GM18499 (cell line): ENCODE data around the gene MLXIPL.
"Not testable (repeated sequence)": the region's sequence is repeated elsewhere in the genome, so short reads cannot be mapped to it uniquely, and the experiment has no call there.

Experiments used
- ATAC-seq: cut with Tn5 transposase; IDR thresholded peaks from one replicate; pipeline ENCODE4 v1.9.1; 2021; ENCODE audit warnings: moderate number of reproducible peaks; ENCODE audit not compliant: insufficient read depth, unreplicated experiment

The MLXIPL gene

GRCh38 chr7:73623798-73624668 is at the start of gene MLXIPL:
MLXIPL (minus strand) TSS chr7:73624522; CDS start chr7:73624492, 30 bp downstream.
- ATAC-seq = no peak

- no peak for ATAC-seq
Measured at GRCh38 chr7:73671857-73672445, 47.6 kb upstream of the MLXIPL start.

- no peak for ATAC-seq
Measured at GRCh38 chr7:73671322-73671661, 47.0 kb upstream of the MLXIPL start.

GRCh38 chr7:73669858-73670385 is 45.6 kb upstream of the MLXIPL start:
- no peak for ATAC-seq

- ATAC-seq = no peak
Measured at GRCh38 chr7:73669288-73669701, 45.0 kb upstream of the MLXIPL start.

- ATAC-seq = no peak
Measured at GRCh38 chr7:73668886-73669230, 44.5 kb upstream of the MLXIPL start.

- no peak for ATAC-seq
Measured at GRCh38 chr7:73668103-73668885, 44.0 kb upstream of the MLXIPL start.

GRCh38 chr7:73667344-73668102 is 43.2 kb upstream of the MLXIPL start, which contains the start of gene VPS37D:
VPS37D (plus strand) TSS chr7:73667831; CDS start chr7:73667959, 128 bp downstream.
- peak; percentile 46 for ATAC-seq

GRCh38 chr7:73663033-73663432 is 38.7 kb upstream of the MLXIPL start:
- no peak for ATAC-seq

GRCh38 chr7:73660594-73660993 is 36.3 kb upstream of the MLXIPL start:
- ATAC-seq = not testable (repeated sequence)

- ATAC-seq = no peak
Measured at GRCh38 chr7:73659983-73660382, 35.7 kb upstream of the MLXIPL start.

- not testable (repeated sequence) for ATAC-seq
Measured at GRCh38 chr7:73655309-73655708, 31.0 kb upstream of the MLXIPL start.

- no peak for ATAC-seq
Measured at GRCh38 chr7:73652541-73652949, 28.2 kb upstream of the MLXIPL start.

GRCh38 chr7:73650524-73650923 is 26.2 kb upstream of the MLXIPL start:
- no peak for ATAC-seq

GRCh38 chr7:73649576-73649975 is 25.3 kb upstream of the MLXIPL start:
- no peak for ATAC-seq

GRCh38 chr7:73648593-73649332 is 24.4 kb upstream of the MLXIPL start:
- no peak for ATAC-seq

GRCh38 chr7:73647725-73648592 is 23.6 kb upstream of the MLXIPL start:
- no peak for ATAC-seq
